B cell (primary cell): ENCODE measurements around the gene AVP. TPM values are rescaled to one million over a fixed set of nuclear protein-coding genes. Genes with fewer than 3 reads are reported as not detected.
A peak's percentile ranks its signal among the peaks of the same experiment; 100 is the strongest.
"Not testable (repeated sequence)": the region's sequence is repeated elsewhere in the genome, so short reads cannot be mapped to it uniquely, and the experiment has no call there.

Experiments
- ATAC-seq: fragments of 200-7000 bp; cut with Tn5 transposase; one replicate; pipeline ENCODE4 v1.10.0; 2021; ENCODE audit warnings: low read depth, mild to moderate bottlenecking, moderate number of reproducible peaks, moderate library complexity
- CTCF ChIA-PET: fragments of 350-600 bp; sonication (Branson Sonifier 250); formaldehyde crosslinking; loops from one replicate; lab custom pipeline; 2021; ENCODE audit warnings: antibody characterized with exemption, inconsistent platforms; lab: Charles Lee
- POLR2A ChIA-PET: fragments of 350-600 bp; sonication (Branson Sonifier 250); formaldehyde crosslinking; loops from one replicate; lab custom pipeline; 2021; ENCODE audit warnings: antibody characterized with exemption; lab: Charles Lee
- DNase-seq: peaks from one replicate; pipeline ENCODE4 v3.0.0; 2013
- H2AFZ ChIP-seq: 2 replicates; pipeline ENCODE4 v1.6.1; 2012; ENCODE audit warnings: mild to moderate bottlenecking, low read depth, low read length; ENCODE audit not compliant: insufficient read depth, poor library complexity, severe bottlenecking
- H3K27ac ChIP-seq, 2 donors: 1 replicate in 1 of 2; 2 replicates in 1 of 2; pipeline ENCODE4 v1.5.1; 2012 to 2013; ENCODE audit warnings: low read length in 2 of 2, mild to moderate bottlenecking in 2 of 2, moderate library complexity in 1 of 2
- H3K27me3 ChIP-seq, 4 experiments: fragments of 200-600 bp in 1 of 4; sonication (generic) in 1 of 4; replicated peaks in 1 of 4; 1 replicate in 2 of 4; 2 replicates in 2 of 4; pipeline versions ENCODE4 v1.6.1 to v1.7.0; 2013 to 2016; ENCODE audit warnings: low read length in 3 of 4, mild to moderate bottlenecking in 2 of 4, mixed read lengths in 1 of 4, moderate library complexity in 1 of 4; ENCODE audit not compliant: insufficient read depth in 4 of 4, control insufficient read depth in 3 of 4; ENCODE audit errors: control extremely low read depth in 1 of 4
- H3K36me3 ChIP-seq, 2 experiments: replicated peaks in 1 of 2; 1 replicate in 1 of 2; 2 replicates in 1 of 2; pipeline versions ENCODE4 v1.6.1 to v1.7.1; 2013; ENCODE audit warnings: low read length in 1 of 2; ENCODE audit not compliant: insufficient read depth in 2 of 2, control insufficient read depth in 1 of 2; ENCODE audit errors: control extremely low read depth in 1 of 2, extremely low read depth in 1 of 2
- H3K4me1 ChIP-seq, 2 donors: fragments of 200-600 bp in 1 of 2; sonication (generic) in 1 of 2; 1 replicate in 1 of 2; 2 replicates in 1 of 2; pipeline versions ENCODE4 v1.5.1 to v1.6.1; 2013 to 2017; ENCODE audit warnings: low read length in 2 of 2; ENCODE audit not compliant: control insufficient read depth in 2 of 2, insufficient read depth in 2 of 2
- H3K4me2 ChIP-seq: replicated peaks from 2 replicates; pipeline ENCODE3; 2012; ENCODE audit warnings: mild to moderate bottlenecking, low read depth, low read length; ENCODE audit not compliant: poor library complexity, severe bottlenecking
- H3K4me3 ChIP-seq, 5 experiments: fragments of 200-600 bp in 1 of 5; sonication (generic) in 1 of 5; 1 replicate in 3 of 5; 2 replicates in 2 of 5; pipeline versions ENCODE4 v1.5.1 to v1.7.0; 2011 to 2016; ENCODE audit warnings: low read length in 4 of 5, mild to moderate bottlenecking in 4 of 5, low read depth in 2 of 5, control low read depth in 1 of 5, moderate library complexity in 1 of 5; ENCODE audit not compliant: insufficient read depth in 1 of 5; ENCODE audit errors: control extremely low read depth in 1 of 5, extremely low read depth in 1 of 5
- H3K79me2 ChIP-seq: fragments of 200-600 bp; sonication (generic); one replicate; pipeline ENCODE4 v1.6.0; 2016; ENCODE audit warnings: low read length; ENCODE audit not compliant: control insufficient read depth, insufficient read depth
- H3K9ac ChIP-seq: fragments of 200-600 bp; sonication (generic); 2 replicates; pipeline ENCODE4 v1.6.1; 2017; ENCODE audit warnings: mild to moderate bottlenecking, low read length, moderate library complexity
- H3K9me3 ChIP-seq, 3 donors: one replicate each; pipeline versions ENCODE4 v1.6.1 to v1.7.1; 2013; ENCODE audit warnings: low read length in 2 of 3; ENCODE audit not compliant: control insufficient read depth in 2 of 3, insufficient read depth in 1 of 3; ENCODE audit errors: control extremely low read depth in 1 of 3
- H4K20me1 ChIP-seq: 2 replicates; pipeline ENCODE4 v1.6.0; 2012; ENCODE audit warnings: mild to moderate bottlenecking, low read length; ENCODE audit not compliant: insufficient read depth, control insufficient read depth, poor library complexity, severe bottlenecking
- H3K27ac Mint-ChIP-seq: one replicate; pipeline ENCODE4 v1.8.0; 2021; ENCODE audit warnings: mixed read lengths
- H3K27me3 Mint-ChIP-seq: one replicate; pipeline ENCODE4 v1.8.0; 2021; ENCODE audit warnings: mixed read lengths
- H3K4me1 Mint-ChIP-seq: one replicate; pipeline ENCODE4 v1.8.0; 2021; ENCODE audit warnings: mixed read lengths
- H3K4me3 Mint-ChIP-seq: one replicate; pipeline ENCODE4 v1.8.0; 2021; ENCODE audit warnings: mixed read lengths
- H3K9me3 Mint-ChIP-seq: one replicate; pipeline ENCODE4 v1.8.0; 2022; ENCODE audit warnings: mixed read lengths; ENCODE audit not compliant: insufficient read depth
- EZH2 ChIP-seq: IDR thresholded peaks from 2 replicates; pipeline ENCODE4 v1.6.1; 2012; ENCODE audit warnings: borderline replicate concordance, low read depth, mild to moderate bottlenecking, moderate library complexity, low read length; ENCODE audit not compliant: insufficient read depth, poor library complexity, severe bottlenecking
- WGBS: methylation state at CpG from one replicate; pipeline ENCODE4 v1.1.5; 2013; ENCODE audit warnings: missing lambda C conversion rate; ENCODE audit not compliant: insufficient coverage; 5-methylcytosine and 5-hydroxymethylcytosine counted together
- intact Hi-C: fragments of 100-400 bp; cut with micrococcal nuclease; formaldehyde crosslinking; loops from one replicate; pipeline ENCODE4 v1.10.0; 2022
- polyA plus RNA-seq: library from polyadenylated mRNA; depleted of rRNA; stranded (reverse); fragments of >200 nt; gene quantifications from 2 replicates; pipeline ENCODE4 v1.2.3, GENCODE V29; 2012
- total RNA-seq, 2 donors: library from RNA; stranded (reverse); fragments of 120-200 nt in 1 of 2; gene quantifications; 1 replicate in 1 of 2; 2 replicates in 1 of 2; pipeline versions ENCODE4 v1.2.3 to v1.2.4, GENCODE V29; 2013 to 2022
- TF ChIP-seq, protein P1 (sequence below): fragments of 200-600 bp; IDR thresholded peaks from one replicate; pipeline ENCODE4 v1.8.0; 2022; ENCODE audit warnings: antibody characterized with exemption, mild to moderate bottlenecking

The AVP gene
- total and polyA plus RNA-seq, 2 donors (not counting 1 experiment from before 2014, with no cell fraction given), result 4.5 TPM; not detected in 1

DNA sequence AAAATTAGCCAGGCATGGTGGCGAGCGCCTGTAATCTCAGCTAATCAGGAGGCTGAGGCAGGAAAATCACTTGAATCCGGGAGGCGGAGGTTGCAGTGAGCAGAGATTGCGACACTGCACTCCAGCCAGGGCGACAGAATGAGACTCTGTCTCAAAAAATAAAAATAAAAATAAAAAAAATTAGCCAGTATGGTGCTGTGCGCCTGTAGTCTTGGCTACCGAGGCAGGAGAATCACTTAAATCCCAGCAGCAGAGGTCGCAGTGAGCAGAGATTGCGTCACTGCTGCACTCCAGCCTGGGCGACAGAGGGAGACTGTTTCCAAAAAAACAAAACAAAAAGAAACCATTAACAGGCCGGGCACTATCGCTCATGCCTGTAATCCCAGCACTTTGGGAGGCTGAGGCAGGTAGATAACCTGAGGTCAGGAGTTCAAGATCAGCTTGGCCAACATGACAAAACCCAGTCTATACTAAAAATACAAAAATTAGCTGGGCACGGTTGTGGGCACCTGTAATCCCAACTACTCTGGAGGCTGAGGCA is 33.4 kb upstream of the AVP start:
- H3K4me3 ChIP-seq, H3K27ac Mint-ChIP-seq, H3K27me3 ChIP-seq, H3K4me1 ChIP-seq, H2AFZ ChIP-seq, H3K4me3 Mint-ChIP-seq, H3K79me2 ChIP-seq, H3K4me2 ChIP-seq, H3K27ac ChIP-seq, H3K9me3 Mint-ChIP-seq, H3K9ac ChIP-seq, H4K20me1 ChIP-seq, POLR2A ChIA-PET, H3K27me3 Mint-ChIP-seq: not testable (repeated sequence)
- CTCF ChIA-PET, result interaction anchor here (0.7 to 6.7 kb wide), 5 partner anchors 27 to 199 kb away, joined by 3 to 68 read pairs (median 3); no protein-coding TSS in a partner anchor
- ATAC-seq, result peak; percentile 68
- peaks cover 14% of the 10 kb centered on the region for H3K4me1 Mint-ChIP-seq
- 55% methylated on average over 9 of the region's 14 CpGs for WGBS
- TF ChIP-seq, protein P1, sequence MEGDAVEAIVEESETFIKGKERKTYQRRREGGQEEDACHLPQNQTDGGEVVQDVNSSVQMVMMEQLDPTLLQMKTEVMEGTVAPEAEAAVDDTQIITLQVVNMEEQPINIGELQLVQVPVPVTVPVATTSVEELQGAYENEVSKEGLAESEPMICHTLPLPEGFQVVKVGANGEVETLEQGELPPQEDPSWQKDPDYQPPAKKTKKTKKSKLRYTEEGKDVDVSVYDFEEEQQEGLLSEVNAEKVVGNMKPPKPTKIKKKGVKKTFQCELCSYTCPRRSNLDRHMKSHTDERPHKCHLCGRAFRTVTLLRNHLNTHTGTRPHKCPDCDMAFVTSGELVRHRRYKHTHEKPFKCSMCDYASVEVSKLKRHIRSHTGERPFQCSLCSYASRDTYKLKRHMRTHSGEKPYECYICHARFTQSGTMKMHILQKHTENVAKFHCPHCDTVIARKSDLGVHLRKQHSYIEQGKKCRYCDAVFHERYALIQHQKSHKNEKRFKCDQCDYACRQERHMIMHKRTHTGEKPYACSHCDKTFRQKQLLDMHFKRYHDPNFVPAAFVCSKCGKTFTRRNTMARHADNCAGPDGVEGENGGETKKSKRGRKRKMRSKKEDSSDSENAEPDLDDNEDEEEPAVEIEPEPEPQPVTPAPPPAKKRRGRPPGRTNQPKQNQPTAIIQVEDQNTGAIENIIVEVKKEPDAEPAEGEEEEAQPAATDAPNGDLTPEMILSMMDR, result peak; percentile 50
- peak; percentile 56 for DNase-seq
- intact Hi-C loops, result loop anchor here (2.0 to 5.0 kb wide), 2 partner anchors 46 to 199 kb away; partner anchors contain the start of gene OXT
- peaks cover 6 to 32% of the 10 kb centered on the region in 2 experiments for H3K36me3 ChIP-seq
- H3K9me3 ChIP-seq, result peaks cover 2 to 14% (median 8%) of the 10 kb centered on the region in 3 donors

- no peak overlapping the region for H3K27ac Mint-ChIP-seq
These were observed 31.8 kb upstream of the AVP start for GRCh38 chr20:3116341-3116740.

More at GRCh38 chr20:3116341-3116740, 31.8 kb upstream of the AVP start:
- Histone ChIP-seq H3K4me2 (no peak overlapping the region), H3K4me3 (no peak overlapping the region), H3K9ac (no peak overlapping the region), H3K4me1 (peaks cover 0 to 4% of the 10 kb centered on the region in 2 donors), H3K27ac (no peak overlapping the region), H3K79me2 (peaks cover 4% of the 10 kb centered on the region), H3K9me3 (no peaks in the 10 kb centered on the region), H4K20me1 (peaks cover 4% of the 10 kb centered on the region), H2AFZ (no peak overlapping the region), H3K36me3 (peaks cover 3 to 17% of the 10 kb centered on the region in 2 experiments), H3K27me3 (no peaks in the 10 kb centered on the region)
- intact Hi-C loops, result loop anchor here (5.0 kb wide), 1 partner anchor 44 kb away; the partner anchor contains the start of gene OXT
- Mint-ChIP-seq H3K9me3 (no peaks in the 10 kb centered on the region), H3K4me1 (peaks cover 13% of the 10 kb centered on the region), H3K27me3 (no peaks in the 10 kb centered on the region), H3K4me3 (no peak overlapping the region)
- ChIA-PET CTCF (interaction anchor here (0.7 to 6.7 kb wide), 9 partner anchors 13 to 217 kb away, joined by 3 to 68 read pairs (median 5); partner anchors contain the start of genes GNRH2 and OXT), POLR2A (no interaction called here)
- DNase-seq (no peak), ATAC-seq (no peak)
- WGBS, result 90% methylated on average over 2 of the region's 4 CpGs
- no peak for TF ChIP-seq EZH2
- TF ChIP-seq, protein P1, result no peak
